Choroid plexus epithelial cell (primary cell): ENCODE data around the gene BTF3.
"Not testable (repeated sequence)": the region's sequence is repeated elsewhere in the genome, so short reads cannot be mapped to it uniquely, and the experiment has no call there.

Experiments used
- DNase-seq: peaks from one replicate; pipeline ENCODE4 v3.0.0-alpha.2; 2010; ENCODE audit warnings: low read depth
- H3K4me3 ChIP-seq: 2 replicates; pipeline ENCODE4 v1.5.1; 2011; ENCODE audit warnings: low read depth, mild to moderate bottlenecking, control low read depth, low read length, moderate library complexity
- CTCF ChIP-seq: conservative IDR thresholded peaks from 2 replicates; pipeline ENCODE4 v1.5.1; 2011; ENCODE audit warnings: low read depth, mild to moderate bottlenecking, control low read depth, inconsistent platforms, low read length, moderate library complexity

BTF3 gene

GRCh38 chr5:73472116-73472515 is 26.1 kb upstream of the BTF3 start:
- H3K4me3 ChIP-seq, result no peak overlapping the region
- no peak for TF ChIP-seq CTCF
- no peak for DNase-seq

DNA sequence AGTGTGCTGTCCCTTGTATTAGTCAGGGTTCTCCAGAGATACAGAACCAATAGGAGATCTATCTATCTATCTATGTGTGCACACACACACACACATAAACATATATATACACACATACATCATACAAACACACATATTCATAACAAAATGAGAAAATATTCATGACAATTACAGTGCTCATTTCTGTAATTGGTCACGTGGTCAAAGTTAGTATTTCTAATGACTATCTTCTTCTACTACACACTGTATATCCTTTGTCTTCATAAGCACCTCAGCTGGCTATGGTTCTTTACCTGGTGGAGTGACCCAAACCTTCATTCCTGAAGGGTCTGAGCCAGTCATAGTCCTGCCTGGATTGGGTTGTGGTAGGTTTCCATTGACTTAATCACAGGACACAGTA is 17.7 kb upstream of the BTF3 start:
- no peak for DNase-seq
- no peak overlapping the region for H3K4me3 ChIP-seq
- no peak for TF ChIP-seq CTCF

- no peak overlapping the region for H3K4me3 ChIP-seq
- DNase-seq, result peak; percentile 71
- no peak for TF ChIP-seq CTCF
Measured at GRCh38 chr5:73482383-73483136, 15.7 kb upstream of the BTF3 start.

DNA sequence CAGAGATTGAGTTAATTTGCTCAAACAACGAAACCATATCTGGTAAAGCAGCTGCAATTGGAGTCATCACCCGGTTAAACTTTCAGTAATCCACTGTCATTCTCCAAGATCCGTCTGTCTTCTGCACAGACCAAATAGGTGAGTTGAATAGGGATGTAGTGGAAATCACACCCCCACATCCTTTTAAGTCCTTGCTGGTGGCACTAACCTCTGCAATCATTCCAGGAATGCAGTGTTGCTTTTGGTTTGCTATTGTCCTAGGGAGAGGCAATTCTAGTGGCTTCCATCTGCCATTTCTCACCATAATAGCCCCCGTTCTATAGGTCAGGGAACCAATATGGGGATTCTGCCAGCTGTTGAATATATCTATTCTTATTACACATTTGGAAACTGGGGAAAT is 14.6 kb upstream of the BTF3 start:
- no peak overlapping the region for H3K4me3 ChIP-seq
- DNase-seq, result no peak
- no peak for TF ChIP-seq CTCF

GRCh38 chr5:73484511-73484910 is 13.7 kb upstream of the BTF3 start:
- H3K4me3 ChIP-seq, result no peak overlapping the region
- no peak for DNase-seq
- TF ChIP-seq CTCF, result no peak

DNA sequence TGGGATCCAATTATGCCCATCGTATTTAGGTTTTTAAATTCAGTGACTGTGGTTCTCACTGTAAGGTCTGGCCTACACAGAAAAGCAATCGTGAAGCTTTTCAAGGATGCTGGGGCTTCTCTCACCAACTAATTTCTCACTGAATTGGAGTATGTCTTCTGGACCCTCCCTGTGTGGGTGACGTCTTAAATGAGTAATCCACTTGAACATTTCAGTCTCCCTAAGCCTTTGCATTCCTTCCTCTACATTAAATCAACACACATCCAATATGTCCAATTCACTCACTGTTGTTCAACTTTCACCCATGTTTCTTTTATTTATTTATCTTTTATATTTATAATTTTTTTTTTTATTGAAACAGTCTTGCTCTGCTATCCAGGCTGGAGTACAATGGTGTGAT is 12.5 kb upstream of the BTF3 start:
- TF ChIP-seq CTCF, result no peak
- peak; percentile 14 for DNase-seq

GRCh38 chr5:73486119-73486899 is 11.9 kb upstream of the BTF3 start:
- H3K4me3 ChIP-seq, result no peak overlapping the region
- TF ChIP-seq CTCF, result no peak
- DNase-seq, result no peak

More for the DNA sequence above, 12.5 kb upstream of the BTF3 start:
- no peak overlapping the region for H3K4me3 ChIP-seq

- DNase-seq, H3K4me3 ChIP-seq: not testable (repeated sequence)
Measured at GRCh38 chr5:73487257-73487656, 11.0 kb upstream of the BTF3 start.
